Glomerular endothelial cell (primary cell): Measurements from ENCODE around the gene NFIA. TPM values are rescaled to one million over a fixed set of nuclear protein-coding genes. Genes with fewer than 3 reads are reported as not detected.

ENCODE experiments used
- DNase-seq: peaks from one replicate; pipeline ENCODE4 v3.0.0-alpha.2; 2011; ENCODE audit warnings: low read depth, low spot score; ENCODE audit errors: extremely low read depth
- total RNA-seq: library from RNA; depleted of rRNA; stranded (reverse); fragments of >200 nt; gene quantifications from 2 replicates; pipeline ENCODE4 v1.2.3, GENCODE V29; 2015

NFIA gene
- total RNA-seq, 1 donor from 2014 or later: 18.4 TPM

DNA sequence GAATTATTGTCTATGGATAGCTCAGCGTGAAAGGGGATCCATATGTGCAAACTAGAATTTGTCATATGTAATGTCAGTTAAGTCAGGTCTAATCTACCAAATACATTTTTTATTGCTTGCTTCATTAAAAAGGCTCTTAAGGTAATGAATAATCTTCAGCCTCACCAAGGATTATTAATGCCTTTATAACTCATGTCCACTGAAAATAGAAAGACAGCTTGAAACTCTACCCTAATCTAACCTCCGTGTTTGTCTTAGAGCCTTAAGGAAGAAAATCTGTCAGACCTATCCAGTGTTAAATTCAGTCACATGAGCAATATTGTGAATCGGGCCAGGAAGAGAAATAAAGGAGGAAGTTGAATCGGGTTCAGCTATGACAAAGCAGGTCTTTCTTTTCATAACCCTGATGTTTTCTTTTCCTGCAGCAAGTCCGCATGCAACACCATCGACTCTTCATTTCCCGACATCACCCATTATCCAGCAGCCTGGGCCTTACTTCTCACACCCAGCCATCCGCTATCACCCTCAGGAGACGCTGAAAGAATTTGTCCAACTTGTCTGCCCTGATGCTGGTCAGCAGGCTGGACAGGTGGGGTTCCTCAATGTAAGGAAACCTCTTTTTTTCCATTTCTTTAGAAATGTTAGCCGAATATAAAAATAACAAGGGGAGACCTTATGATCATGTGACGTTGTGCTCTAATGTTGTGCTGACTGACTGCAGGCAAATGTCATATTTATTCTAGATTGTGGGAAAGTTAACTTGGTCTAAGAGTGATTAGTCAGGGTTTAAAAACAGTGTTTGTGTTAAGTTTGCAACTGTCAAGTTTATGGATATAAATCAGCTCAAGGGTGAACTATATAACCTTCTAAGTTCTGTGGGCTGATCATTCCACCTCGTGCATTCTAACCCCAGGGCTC lies 321.6 kb downstream of the NFIA start:
- DNase-seq: peak; percentile 36

DNA sequence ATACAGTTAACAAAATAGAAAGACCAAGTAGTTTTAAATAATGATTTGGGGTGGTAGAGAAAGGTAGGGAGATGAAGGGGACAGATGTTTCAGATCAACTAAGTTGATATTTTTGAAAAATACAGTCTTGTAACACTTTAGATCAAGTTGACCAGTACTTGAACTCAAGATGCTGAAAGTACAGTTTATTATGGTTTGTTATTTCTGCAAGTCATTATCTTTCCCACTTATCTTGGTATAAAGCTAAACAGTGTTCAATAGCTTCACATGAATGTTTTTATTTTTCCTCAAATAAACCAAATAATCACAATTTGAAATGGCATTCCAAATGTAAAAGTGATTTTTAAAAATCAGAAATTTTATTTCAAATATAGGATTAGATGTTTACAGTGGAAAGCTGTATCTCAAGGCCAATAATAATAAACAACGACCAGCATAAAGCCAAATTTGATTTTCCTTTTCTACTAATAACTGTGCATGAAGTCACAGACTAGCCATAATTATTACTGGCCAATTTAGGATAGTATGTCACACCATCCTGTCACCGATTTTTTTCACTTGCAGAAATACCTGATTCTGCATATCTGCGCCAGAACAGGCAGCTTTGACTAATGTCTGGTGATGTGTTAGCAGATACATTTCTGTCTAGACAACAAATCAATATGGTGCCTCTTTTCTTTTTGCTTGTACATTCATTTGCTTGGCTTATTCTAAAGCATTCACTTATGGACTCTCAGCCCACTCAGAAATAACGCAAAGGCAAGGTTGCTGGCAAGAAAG lies 322.4 kb downstream of the NFIA start:
- no peak for DNase-seq

DNA sequence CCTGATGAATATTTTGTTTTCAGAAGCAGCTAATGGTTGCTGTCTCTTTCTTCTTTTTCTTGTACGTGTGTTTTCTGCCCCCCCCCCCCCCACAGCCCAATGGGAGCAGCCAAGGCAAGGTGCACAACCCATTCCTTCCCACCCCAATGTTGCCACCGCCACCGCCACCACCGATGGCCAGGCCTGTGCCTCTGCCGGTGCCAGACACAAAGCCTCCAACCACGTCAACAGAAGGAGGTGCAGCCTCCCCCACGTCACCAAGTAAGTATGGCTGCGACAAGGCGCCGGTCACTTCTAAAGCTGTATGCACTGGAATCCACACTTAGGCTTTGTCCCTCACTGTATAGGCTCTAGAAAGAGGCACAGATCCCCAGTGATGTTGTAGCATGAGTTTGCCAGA lies 324.1 kb downstream of the NFIA start:
- DNase-seq: no peak

DNA sequence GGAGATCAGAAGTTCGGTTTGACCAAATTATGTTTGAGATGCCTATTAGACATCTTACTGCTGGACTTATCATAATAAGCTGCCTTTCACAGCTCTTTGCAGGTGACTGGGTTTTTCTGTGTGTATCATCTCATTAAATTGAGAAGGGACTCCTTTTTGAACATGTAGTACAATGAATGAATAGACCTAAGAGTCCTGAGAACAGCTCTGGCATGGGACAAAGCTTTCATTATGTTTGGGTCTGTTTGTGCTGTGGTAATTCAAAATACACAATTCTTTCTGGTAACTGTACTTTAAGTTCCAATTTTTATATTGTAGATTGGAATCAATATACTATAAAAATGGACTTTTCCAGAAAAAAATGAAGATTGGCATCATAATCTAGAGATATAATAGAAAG lies 330.2 kb downstream of the NFIA start:
- DNase-seq: no peak

DNA sequence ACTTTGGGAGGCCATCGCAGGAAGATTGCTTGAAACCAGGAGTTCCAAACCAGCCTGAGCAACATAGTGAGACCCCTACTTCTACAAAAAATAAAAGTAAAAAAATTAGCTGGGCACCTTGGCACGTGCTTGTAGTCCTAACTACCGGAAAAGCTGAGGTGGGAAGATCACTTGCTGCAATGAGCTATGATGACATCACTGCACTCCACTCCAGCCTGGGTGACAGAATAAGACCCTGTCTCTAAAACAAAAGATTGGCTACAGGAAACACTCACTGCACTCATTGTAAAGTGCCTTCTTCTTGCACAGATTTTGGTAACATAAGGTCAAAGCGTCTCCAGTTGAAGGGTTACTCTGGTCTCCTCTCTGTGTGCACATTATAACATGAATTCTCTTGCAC lies 336.8 kb downstream of the NFIA start:
- no peak for DNase-seq

DNA sequence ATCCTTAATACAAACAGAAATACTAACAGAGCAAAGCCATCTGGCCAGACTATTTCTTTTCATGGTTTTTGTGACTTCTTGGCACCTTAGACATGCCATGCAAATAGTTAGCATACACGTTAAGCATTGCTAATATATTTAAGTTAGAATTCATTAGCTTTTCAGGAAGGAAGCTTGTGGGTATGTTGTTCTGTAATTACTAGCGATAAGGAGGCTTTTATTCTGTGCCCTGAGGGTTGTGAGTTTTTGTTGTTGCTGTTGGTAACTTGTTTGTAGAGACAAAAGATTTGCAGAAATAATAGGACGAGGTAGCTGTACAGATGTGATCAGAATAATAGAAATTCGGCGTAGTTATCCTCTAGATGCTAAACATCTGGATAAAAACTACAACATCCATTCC lies 337.3 kb downstream of the NFIA start:
- no peak for DNase-seq

DNA sequence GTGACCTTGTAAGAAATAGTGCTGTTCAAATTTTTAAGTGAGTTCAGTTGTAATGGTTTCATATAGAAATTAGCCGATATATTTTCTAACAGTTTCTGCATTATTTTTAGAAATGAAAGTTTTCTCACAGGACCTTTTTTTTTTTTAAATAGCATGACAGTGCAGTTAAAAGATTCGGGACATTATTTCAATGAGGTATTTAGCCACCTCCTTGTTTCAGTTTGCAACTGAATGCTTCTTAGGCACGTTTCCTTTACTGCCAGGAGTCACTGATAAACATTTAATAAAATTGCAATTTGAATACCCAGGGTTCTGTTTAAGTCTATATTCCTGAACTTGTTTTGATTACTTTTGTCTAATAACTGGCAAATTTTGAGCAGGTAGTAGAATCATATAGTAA lies 337.9 kb downstream of the NFIA start:
- DNase-seq: no peak

DNA sequence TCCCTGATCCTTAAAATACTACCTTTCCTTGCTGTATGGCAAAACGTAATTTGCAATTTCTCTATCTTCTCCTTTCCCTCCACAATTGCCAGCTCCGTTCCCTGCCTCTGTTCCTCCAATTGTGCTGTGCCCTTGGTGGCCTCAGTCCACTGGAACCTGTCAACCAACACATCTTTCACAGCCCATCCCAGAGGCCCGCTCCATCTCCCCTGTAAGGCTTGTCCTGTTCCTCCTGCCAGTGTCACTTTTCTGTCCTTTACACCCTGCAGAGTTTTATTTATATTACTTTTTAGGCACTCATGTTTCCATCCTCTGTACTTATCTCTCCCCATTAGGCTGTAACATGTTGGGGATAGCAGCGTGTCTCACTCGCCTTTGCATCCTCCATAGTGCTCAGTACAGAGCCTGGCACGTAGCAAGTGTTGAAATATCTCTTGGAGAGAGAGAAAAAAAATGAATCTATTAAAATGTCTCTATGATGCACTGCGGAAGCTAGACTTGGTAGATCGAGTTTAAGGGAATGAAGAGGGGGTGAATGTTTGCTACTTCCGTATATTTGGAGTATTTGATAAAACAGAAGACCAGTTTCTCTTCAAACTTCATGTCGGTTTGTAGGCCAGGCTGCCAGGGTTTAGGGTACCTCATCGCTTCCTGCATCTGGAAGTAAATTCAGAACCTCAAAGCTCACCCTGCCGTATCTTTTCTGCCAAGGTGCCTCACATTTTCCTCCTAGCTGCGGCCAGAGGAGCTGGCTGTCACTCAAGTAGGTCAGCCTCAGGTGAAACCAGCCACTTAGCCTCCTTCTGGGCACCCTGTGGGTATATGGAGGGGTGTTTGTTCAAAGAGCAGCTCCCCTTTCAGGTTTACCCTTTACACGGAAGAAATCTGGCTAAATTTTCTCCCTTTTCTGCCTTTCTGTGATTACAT lies 338.8 kb downstream of the NFIA start:
- DNase-seq: no peak

DNA sequence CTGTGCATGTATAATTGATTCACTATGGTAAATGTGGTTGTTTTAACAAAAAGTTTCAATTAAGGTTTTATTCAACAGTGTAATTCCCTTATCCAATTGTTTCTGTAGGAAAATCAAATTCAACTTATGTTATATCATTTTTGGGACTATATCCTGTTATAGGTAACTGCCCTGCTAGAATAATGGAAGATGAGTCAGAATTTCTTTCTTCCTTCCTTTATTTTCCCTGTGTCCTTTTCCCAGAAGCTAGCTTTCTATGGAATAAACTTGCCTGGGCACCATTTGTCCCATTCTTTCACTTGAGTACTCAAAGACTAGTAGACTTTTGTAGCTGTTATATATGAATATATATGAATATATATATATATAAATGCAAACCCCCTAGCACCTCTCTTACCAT lies 341.3 kb downstream of the NFIA start:
- no peak for DNase-seq

DNA sequence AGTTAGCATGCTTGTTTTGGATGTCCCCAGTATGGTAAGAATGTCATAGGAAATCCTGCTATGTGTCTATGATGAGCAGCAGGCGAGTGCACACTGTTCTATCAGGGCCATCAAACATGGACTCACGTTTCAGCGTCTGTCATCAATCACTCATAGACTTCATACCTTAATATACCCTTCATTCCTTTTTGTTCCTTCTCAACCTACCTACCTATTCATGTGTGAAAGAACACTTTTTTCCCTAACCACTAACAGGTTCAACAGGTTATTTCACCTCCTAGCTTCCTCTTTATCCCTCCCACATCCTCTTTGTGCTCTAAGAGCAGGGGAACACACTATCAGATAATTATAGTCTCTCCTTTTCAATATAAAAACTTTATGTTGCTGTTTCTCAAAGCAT lies 342.0 kb downstream of the NFIA start:
- no peak for DNase-seq

DNA sequence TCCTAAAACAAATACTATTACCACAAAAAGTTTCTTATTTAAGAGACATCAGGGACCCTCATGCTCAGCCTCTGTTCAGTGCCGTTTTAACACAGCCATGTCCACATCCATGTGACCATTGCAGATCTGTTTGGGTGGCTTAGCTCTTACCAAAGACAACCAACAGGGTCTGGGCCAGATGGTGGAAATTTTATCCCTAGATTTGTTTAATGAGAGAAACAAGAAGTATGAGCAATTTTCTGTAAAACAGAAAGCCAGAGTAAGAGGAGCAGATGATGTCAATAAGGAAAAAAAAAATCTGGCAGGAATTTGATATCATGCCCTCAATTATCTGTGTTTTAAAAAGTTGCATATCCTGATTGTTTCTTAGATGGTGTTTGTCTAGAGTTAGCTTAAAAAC lies 342.7 kb downstream of the NFIA start:
- no peak for DNase-seq

DNA sequence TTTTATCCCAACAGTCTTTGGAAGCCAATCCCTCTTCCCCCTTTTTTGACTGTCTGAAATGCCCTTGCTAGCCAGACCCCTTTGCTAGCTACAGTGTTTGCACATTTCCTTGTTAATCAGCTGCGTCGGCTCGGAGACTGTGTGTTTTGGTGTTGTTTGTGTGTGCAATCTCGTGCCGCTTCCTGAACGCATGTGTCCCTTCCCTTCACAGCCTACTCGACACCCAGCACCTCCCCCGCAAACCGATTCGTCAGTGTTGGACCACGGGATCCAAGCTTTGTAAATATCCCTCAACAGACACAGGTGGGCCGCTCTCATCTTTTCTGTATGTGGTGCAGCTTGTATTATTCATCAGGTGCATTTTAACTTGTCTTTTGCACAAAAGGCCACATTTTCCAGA lies 343.9 kb downstream of the NFIA start:
- no peak for DNase-seq

DNA sequence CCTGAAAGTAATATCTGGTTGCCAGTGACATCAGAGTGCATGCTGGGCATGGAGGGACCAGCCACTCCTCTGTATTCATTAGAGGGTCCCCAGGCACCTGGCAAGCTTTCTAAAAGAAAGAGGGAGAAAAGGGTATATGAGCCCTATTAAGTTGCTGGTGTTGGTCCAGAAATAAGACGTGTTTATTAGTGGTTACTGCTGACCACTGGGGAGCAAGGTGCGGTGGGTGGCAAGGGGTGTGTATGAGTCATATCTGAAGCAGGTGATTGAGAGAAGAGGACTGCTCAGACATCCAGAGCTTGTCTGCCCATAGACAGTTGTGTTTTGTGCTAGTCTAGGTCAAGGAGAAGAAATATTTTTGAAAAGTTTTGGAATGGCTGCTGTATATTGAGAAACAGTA lies 344.5 kb downstream of the NFIA start:
- no peak for DNase-seq

DNA sequence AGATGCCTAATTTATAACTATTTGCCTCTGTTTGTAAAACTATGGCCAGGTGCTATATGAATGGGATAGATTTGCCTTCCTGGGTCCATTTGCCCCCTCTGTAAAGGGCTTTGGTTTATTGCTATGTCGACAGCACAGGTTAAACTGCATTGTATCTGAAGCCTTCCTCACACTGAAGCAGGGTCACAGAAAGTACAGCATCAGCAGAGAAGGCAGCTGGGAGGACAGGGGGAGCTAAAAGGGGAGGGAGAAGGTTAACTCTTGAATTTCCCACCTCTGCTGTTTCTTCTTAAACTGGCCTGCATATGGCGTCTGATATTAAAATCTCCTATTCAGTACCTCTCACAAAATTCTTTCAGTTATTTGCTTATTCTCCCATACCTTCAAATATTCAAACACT lies 345.1 kb downstream of the NFIA start:
- DNase-seq: no peak

DNA sequence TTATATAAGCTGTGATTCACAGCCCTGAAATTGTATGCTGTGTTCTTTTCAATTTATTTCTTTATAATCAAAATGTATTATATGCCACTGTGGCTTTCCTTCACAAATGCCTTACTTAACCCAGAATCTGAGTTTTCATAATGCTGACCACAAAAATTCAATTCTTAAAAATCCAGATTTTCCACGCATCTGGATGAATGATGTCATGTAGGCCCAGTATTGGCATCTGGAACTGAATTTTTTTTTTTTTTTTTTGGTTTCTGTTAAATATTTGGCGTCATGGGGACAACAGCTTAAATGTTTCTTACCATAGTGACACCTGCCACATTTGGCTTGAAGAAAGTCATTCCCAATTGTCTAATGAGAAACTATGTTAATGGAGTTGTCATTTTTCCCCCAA lies 345.8 kb downstream of the NFIA start:
- DNase-seq: no peak

DNA sequence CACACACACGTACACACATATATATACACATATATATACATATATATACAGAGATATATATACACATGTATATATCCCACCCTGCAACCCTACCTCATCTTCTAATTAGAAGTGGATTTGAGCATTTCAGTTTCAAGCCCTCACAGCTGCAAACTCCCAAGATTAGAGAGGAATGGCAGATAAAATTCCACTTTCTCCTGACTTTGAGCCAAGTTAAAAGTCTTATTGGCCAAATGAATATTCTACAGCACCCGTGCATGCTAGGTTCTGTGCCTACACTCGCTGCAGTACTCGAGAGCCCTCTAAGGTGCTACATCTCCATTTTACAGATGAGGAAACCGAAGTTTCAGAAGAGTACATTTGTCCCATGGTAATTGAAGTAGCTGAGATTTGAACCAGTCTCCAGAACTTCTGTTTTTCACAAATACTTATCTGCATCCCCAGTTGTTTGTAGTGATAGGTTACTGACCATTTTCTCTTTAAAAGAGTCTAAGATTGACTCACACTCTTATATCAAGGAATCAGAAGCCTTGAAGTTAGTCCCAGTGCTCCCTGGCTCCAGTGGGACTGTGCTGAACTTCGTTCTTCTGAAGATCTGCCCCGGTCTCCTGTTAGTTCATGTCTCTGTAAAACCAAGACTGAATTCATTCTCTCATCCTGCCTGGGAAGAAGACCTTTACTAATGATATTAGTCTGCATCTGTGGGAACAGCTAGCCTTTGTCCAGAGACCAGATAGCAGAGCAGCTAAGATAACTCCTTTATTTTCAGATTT lies 350.4 kb downstream of the NFIA start:
- no peak for DNase-seq

DNA sequence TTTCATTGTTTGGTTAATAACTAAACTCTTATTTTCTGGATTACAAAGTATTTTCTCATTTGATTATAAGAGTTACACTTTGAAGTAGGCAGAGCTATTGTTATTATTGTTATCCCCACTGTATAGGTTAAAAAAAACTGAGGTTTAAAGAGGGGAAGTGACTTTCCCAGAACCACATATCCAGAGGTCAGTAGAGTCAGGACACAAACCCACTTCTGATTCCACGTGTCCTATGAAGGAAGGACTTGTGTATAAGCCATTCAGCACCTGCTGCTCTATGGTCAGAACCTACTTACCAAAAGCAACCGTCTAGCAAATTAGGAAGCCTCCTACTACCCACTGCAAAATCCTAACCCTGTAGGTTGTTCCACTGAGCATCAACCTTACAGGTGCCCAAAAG lies 351.3 kb downstream of the NFIA start:
- DNase-seq: no peak

DNA sequence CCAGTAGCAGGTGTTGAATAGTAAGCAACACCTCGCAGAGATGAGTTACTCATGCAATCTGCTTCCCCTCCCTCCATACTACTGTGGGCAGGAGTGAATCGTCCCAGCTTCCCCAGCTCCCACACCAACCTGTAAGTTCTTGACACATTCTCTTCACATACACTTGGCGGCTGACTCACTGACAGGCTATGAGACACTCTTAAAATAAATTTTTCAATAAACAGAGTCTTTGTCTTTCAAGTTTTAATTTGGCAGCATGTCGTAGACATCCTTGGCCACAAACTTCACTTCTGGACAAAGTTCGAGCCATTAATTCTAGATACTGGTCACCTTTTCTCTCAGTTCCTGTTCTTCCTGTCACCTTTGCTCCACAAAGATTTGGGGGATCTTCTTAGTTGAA lies 351.9 kb downstream of the NFIA start:
- DNase-seq: no peak

DNA sequence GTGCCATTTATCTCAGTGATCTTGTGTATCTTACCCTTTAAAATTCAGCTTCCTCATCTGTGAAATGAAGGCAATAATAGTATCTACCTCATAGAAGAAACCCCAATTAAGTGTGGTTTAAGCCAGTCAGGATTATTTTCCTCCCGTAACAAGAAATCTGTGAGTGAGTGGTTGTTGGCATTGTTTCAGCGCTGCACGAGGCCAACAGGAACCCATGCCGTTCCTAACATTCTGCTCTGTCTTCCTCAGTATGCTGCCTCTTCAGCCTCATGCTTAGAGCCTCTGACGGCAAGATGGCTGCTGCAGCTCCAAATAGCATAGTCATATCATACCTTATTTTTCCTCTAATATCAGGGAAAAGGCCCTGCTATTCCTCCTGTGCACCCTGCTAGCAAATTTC lies 352.9 kb downstream of the NFIA start:
- no peak for DNase-seq

DNA sequence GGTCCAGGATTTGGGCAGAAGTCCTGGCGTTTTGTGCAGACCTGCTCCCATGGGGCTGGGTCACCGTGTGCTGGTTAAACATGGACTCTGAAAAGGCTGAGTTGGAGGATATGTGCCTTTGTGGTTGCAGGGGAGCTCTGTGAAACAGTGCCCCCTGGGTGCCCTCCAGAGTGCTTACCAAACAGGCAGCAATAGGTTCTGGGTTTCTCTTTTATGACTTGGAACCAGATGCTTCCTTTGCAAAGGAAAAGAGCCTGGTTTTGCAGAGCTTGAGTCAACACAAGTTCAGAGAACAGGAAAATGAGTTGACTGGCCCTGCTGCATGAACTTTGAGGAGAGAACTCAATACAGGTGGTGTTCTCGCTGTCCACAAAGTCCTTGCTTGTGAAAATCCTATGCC lies 353.7 kb downstream of the NFIA start:
- DNase-seq: peak; percentile 92
